Measurements from ENCODE around the gene LPIN1.
"Not testable (repeated sequence)": the region's sequence is repeated elsewhere in the genome, so short reads cannot be mapped to it uniquely, and the experiment has no call there.

Gene LPIN1

GRCh38 chr2:11753886-11754699 is 7.7 kb downstream of the LPIN1 start:
- TF ChIP-seq POLR2A (IDR thresholded peaks at IDR 0.05; ENCODE audit: low read depth, low read length): no peak
- peak; percentile 87 for DNase-seq (ENCODE audit: insufficient read length, low spot score)
- FAIRE-seq: peak; percentile 90

GRCh38 chr2:11754700-11755015 is 8.2 kb downstream of the LPIN1 start:
- no peak for TF ChIP-seq POLR2A (IDR thresholded peaks at IDR 0.05; ENCODE audit: low read depth, low read length)
- DNase-seq (ENCODE audit: insufficient read length, low spot score) (no peak), FAIRE-seq (no peak)

GRCh38 chr2:11757101-11757500 is 10.7 kb downstream of the LPIN1 start:
- TF ChIP-seq POLR2A (IDR thresholded peaks at IDR 0.05; ENCODE audit: low read depth, low read length): no peak
- DNase-seq (ENCODE audit: insufficient read length, low spot score) (no peak), FAIRE-seq (no peak)

- DNase-seq (ENCODE audit: insufficient read length, low spot score) (no peak), FAIRE-seq (no peak)
- TF ChIP-seq POLR2A (IDR thresholded peaks at IDR 0.05; ENCODE audit: low read depth, low read length): no peak
These were observed 11.8 kb downstream of the LPIN1 start for GRCh38 chr2:11758187-11758586.

- no peak for DNase-seq (ENCODE audit: insufficient read length, low spot score)
- TF ChIP-seq POLR2A (IDR thresholded peaks at IDR 0.05; ENCODE audit: low read depth, low read length): no peak
- no peak for FAIRE-seq
These were observed 12.2 kb downstream of the LPIN1 start for GRCh38 chr2:11758647-11759046.

- FAIRE-seq; DNase-seq (ENCODE audit: insufficient read length, low spot score): not testable (repeated sequence)
These were observed 12.9 kb downstream of the LPIN1 start for GRCh38 chr2:11759182-11759975.

- FAIRE-seq: no peak
- DNase-seq (ENCODE audit: insufficient read length, low spot score): no peak
- no peak for TF ChIP-seq POLR2A (IDR thresholded peaks at IDR 0.05; ENCODE audit: low read depth, low read length)
These were observed 14.8 kb downstream of the LPIN1 start for GRCh38 chr2:11761259-11761658.

- no peak for TF ChIP-seq POLR2A (IDR thresholded peaks at IDR 0.05; ENCODE audit: low read depth, low read length)
- DNase-seq (ENCODE audit: insufficient read length, low spot score) (no peak), FAIRE-seq (no peak)
These were observed 15.6 kb downstream of the LPIN1 start for GRCh38 chr2:11762031-11762430.

- FAIRE-seq (no peak), DNase-seq (ENCODE audit: insufficient read length, low spot score) (no peak)
- TF ChIP-seq POLR2A (IDR thresholded peaks at IDR 0.05; ENCODE audit: low read depth, low read length): no peak
These were observed 16.5 kb downstream of the LPIN1 start for GRCh38 chr2:11762799-11763461.

- no peak for DNase-seq (ENCODE audit: insufficient read length, low spot score)
- TF ChIP-seq POLR2A (IDR thresholded peaks at IDR 0.05; ENCODE audit: low read depth, low read length): no peak
- no peak for FAIRE-seq
These were observed 17.9 kb downstream of the LPIN1 start for GRCh38 chr2:11764359-11764758.

- DNase-seq (ENCODE audit: insufficient read length, low spot score) (no peak), FAIRE-seq (no peak)
- no peak for TF ChIP-seq POLR2A (IDR thresholded peaks at IDR 0.05; ENCODE audit: low read depth, low read length)
These were observed 18.5 kb downstream of the LPIN1 start for GRCh38 chr2:11764920-11765319.

- no peak for TF ChIP-seq POLR2A (IDR thresholded peaks at IDR 0.05; ENCODE audit: low read depth, low read length)
- FAIRE-seq (no peak), DNase-seq (ENCODE audit: insufficient read length, low spot score) (no peak)
These were observed 19.1 kb downstream of the LPIN1 start for GRCh38 chr2:11765501-11765900.

GRCh38 chr2:11766016-11766415 is 19.6 kb downstream of the LPIN1 start:
- no peak for TF ChIP-seq POLR2A (IDR thresholded peaks at IDR 0.05; ENCODE audit: low read depth, low read length)
- FAIRE-seq (no peak), DNase-seq (ENCODE audit: insufficient read length, low spot score) (no peak)

- FAIRE-seq (no peak), DNase-seq (ENCODE audit: insufficient read length, low spot score) (no peak)
- no peak for TF ChIP-seq POLR2A (IDR thresholded peaks at IDR 0.05; ENCODE audit: low read depth, low read length)
These were observed 21.3 kb downstream of the LPIN1 start for GRCh38 chr2:11767779-11768178.

Data from H54 (cell line).